WERI-Rb-1 (cell line): ENCODE results near the gene AASDHPPT.

Source experiments
- DNase-seq: peaks from one replicate; pipeline ENCODE4 v3.0.0-alpha.2; 2020
- H3K27ac ChIP-seq: fragments of 250-450 bp; sonication (Bioruptor Pico); 2 replicates; pipeline ENCODE4 v1.5.1; 2020; ENCODE audit warnings: mild to moderate bottlenecking, moderate library complexity
- H3K27me3 ChIP-seq: fragments of 250-450 bp; sonication (Bioruptor Pico); 2 replicates; pipeline ENCODE4 v1.5.1; 2021; ENCODE audit warnings: mild to moderate bottlenecking, low read depth, moderate library complexity; ENCODE audit not compliant: insufficient read depth, severe bottlenecking
- H3K36me3 ChIP-seq: fragments of 250-450 bp; sonication (Bioruptor Pico); 2 replicates; pipeline ENCODE4 v1.5.1; 2020; ENCODE audit warnings: mild to moderate bottlenecking, moderate library complexity
- H3K4me3 ChIP-seq: 2 replicates; pipeline ENCODE4 v1.5.1; 2011; ENCODE audit warnings: low read depth, mild to moderate bottlenecking, control low read depth, low read length
- H3K9me3 ChIP-seq: fragments of 250-450 bp; sonication (Bioruptor Pico); 2 replicates; pipeline ENCODE4 v1.5.1; 2021; ENCODE audit warnings: mild to moderate bottlenecking, moderate library complexity; ENCODE audit not compliant: severe bottlenecking
- CTCF ChIP-seq: IDR thresholded peaks from 2 replicates; pipeline ENCODE4 v1.5.1; 2011; ENCODE audit warnings: low read depth, mild to moderate bottlenecking, control low read depth, inconsistent platforms, low read length

AASDHPPT gene

GRCh38 chr11:106101370-106101769, 23.9 kb downstream of the AASDHPPT start:
- Histone ChIP-seq H3K27ac (no peak overlapping the region), H3K36me3 (peaks cover 22% of the 10 kb centered on the region), H3K9me3 (no peaks in the 10 kb centered on the region), H3K27me3 (no peaks in the 10 kb centered on the region), H3K4me3 (no peak overlapping the region)
- DNase-seq, result no peak
- no peak for TF ChIP-seq CTCF

GRCh38 chr11:106101819-106102218, 24.4 kb downstream of the AASDHPPT start:
- TF ChIP-seq CTCF, result no peak
- Histone ChIP-seq H3K4me3 (no peak overlapping the region), H3K27me3 (no peaks in the 10 kb centered on the region), H3K27ac (no peak overlapping the region), H3K36me3 (peaks cover 18% of the 10 kb centered on the region), H3K9me3 (no peaks in the 10 kb centered on the region)
- DNase-seq, result no peak

- no peak for DNase-seq
- no peaks in the 10 kb centered on the region for H3K36me3 ChIP-seq
- H3K4me3 ChIP-seq, result no peak overlapping the region
- H3K27ac ChIP-seq, result no peak overlapping the region
- H3K27me3 ChIP-seq, result no peaks in the 10 kb centered on the region
- TF ChIP-seq CTCF, result no peak
- no peaks in the 10 kb centered on the region for H3K9me3 ChIP-seq
These were observed 28.5 kb downstream of the AASDHPPT start for GRCh38 chr11:106105986-106106385.

GRCh38 chr11:106121570-106122320, 44.3 kb downstream of the AASDHPPT start:
- H3K36me3 ChIP-seq, result no peaks in the 10 kb centered on the region
- DNase-seq, result no peak
- H3K9me3 ChIP-seq, result no peaks in the 10 kb centered on the region
- TF ChIP-seq CTCF, result no peak
- H3K27me3 ChIP-seq, result no peaks in the 10 kb centered on the region
- H3K27ac ChIP-seq, result no peak overlapping the region
- H3K4me3 ChIP-seq, result no peak overlapping the region

- no peak overlapping the region for H3K4me3 ChIP-seq
- no peaks in the 10 kb centered on the region for H3K27me3 ChIP-seq
- H3K36me3 ChIP-seq, result no peaks in the 10 kb centered on the region
- no peak for TF ChIP-seq CTCF
- H3K27ac ChIP-seq, result no peak overlapping the region
- no peak for DNase-seq
- H3K9me3 ChIP-seq, result no peaks in the 10 kb centered on the region
These were observed 50.1 kb downstream of the AASDHPPT start for GRCh38 chr11:106127604-106128003.

- Histone ChIP-seq H3K27me3 (no peaks in the 10 kb centered on the region), H3K4me3 (no peak overlapping the region), H3K9me3 (no peaks in the 10 kb centered on the region), H3K27ac (no peak overlapping the region), H3K36me3 (no peaks in the 10 kb centered on the region)
- DNase-seq, result no peak
- no peak for TF ChIP-seq CTCF
These were observed 51.3 kb downstream of the AASDHPPT start for GRCh38 chr11:106128740-106129139.
